Measurements from ENCODE around the gene DLL3. TPM values are rescaled to one million over a fixed set of nuclear protein-coding genes. Genes with fewer than 3 reads are reported as not detected.

DLL3 gene
- total RNA-seq, 1 experiment from 2014 or later = 2.7 TPM

GRCh38 chr19:39481676-39482075 lies 17.1 kb upstream of the DLL3 start:
- Mint-ChIP-seq H3K27ac (ENCODE audit: unreplicated experiment) (peak overlapping the region; percentile 81), H3K27me3 (ENCODE audit: insufficient read depth, unreplicated experiment) (no peaks in the 10 kb centered on the region), H3K4me3 (ENCODE audit: unreplicated experiment) (peak overlapping the region; percentile 92), H3K36me3 (ENCODE audit: insufficient read depth, unreplicated experiment) (peaks cover 74% of the 10 kb centered on the region), H3K9me3 (ENCODE audit: unreplicated experiment) (no peaks in the 10 kb centered on the region), H3K4me1 (ENCODE audit: low read depth, unreplicated experiment) (peaks cover 17% of the 10 kb centered on the region)
- POLR2A ChIA-PET = interaction anchor here (0.9 kb wide), 1 partner anchor 46 kb away, joined by 4 read pairs; the partner anchor contains the start of gene RPS16
- no peaks in the 10 kb centered on the region for H3K27me3 ChIP-seq (replicated peaks; ENCODE audit: control insufficient read depth, insufficient read depth, low read length)
- intact Hi-C loops (cut with micrococcal nuclease; ENCODE audit: unreplicated experiment) = loop anchor here (2.0 kb wide), 1 partner anchor 37 kb away; the partner anchor contains the start of gene SUPT5H
- H3K36me3 ChIP-seq (ENCODE audit: control insufficient read depth, insufficient read depth, low read length) = peaks cover 4% of the 10 kb centered on the region
- H3K4me1 ChIP-seq = 0 out of 2 replicates have a peak, but pooled peaks cover 5% of the 10 kb centered on the region
- no peak for TF ChIP-seq CTCF (IDR thresholded peaks at IDR 0.05; ENCODE audit: insufficient read depth in 1 of 2, low read depth in 1 of 2, low read length in 1 of 2, severe bottlenecking in 1 of 2, unreplicated experiment in 1 of 2)
- CTCF ChIA-PET = interaction anchor here (0.5 to 0.7 kb wide), 2 partner anchors 21 to 38 kb away, joined by 3 to 5 read pairs; no protein-coding TSS in a partner anchor
- peak overlapping the region; percentile 94 for H3K4me3 ChIP-seq (ENCODE audit: low read depth, low read length)
- no peaks in the 10 kb centered on the region for H3K9me3 ChIP-seq
- DNase-seq = no peak
- BruUV-seq (replicated peaks) = no TSS peak

GRCh38 chr19:39483141-39483540 lies 15.6 kb upstream of the DLL3 start:
- POLR2A ChIA-PET = interaction anchor here (0.6 kb wide), 1 partner anchor 57 kb away, joined by 3 read pairs; no protein-coding TSS in a partner anchor
- intact Hi-C loops (cut with micrococcal nuclease; ENCODE audit: unreplicated experiment) = no loop called here

DNA sequence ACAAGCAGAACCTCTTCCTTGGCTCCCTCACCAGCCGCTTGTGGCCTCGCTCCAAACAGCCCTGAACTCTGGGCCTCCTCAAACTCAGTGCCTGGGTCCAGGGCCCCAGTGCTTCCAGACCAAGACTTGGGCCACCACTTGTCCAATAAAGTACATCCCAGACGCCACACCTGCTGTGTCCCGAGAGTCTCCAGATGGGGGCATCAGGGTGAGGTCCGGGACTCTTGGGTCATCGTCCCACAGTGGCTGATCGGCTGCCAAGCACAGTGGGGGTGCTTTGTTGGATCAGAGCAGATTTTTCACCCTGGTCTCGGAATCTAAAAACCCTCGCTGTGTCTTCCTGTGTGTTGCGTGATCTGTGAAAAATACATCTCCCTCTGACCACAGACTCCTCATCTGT lies 9.0 kb upstream of the DLL3 start:
- Histone ChIP-seq H3K9me3 (no peaks in the 10 kb centered on the region), H3K27me3 (replicated peaks; ENCODE audit: control insufficient read depth, insufficient read depth, low read length) (no peaks in the 10 kb centered on the region), H3K4me3 (ENCODE audit: low read depth, low read length) (no peak overlapping the region), H3K4me1 (no peaks in the 10 kb centered on the region), H3K36me3 (ENCODE audit: control insufficient read depth, insufficient read depth, low read length) (peaks cover 2% of the 10 kb centered on the region)
- BruUV-seq (replicated peaks) = no TSS peak
- H3K4me1 Mint-ChIP-seq (ENCODE audit: low read depth, unreplicated experiment) = no peaks in the 10 kb centered on the region
- peaks cover 73% of the 10 kb centered on the region for H3K36me3 Mint-ChIP-seq (ENCODE audit: insufficient read depth, unreplicated experiment)
- H3K4me3 Mint-ChIP-seq (ENCODE audit: unreplicated experiment) = no peak overlapping the region
- no peaks in the 10 kb centered on the region for H3K27me3 Mint-ChIP-seq (ENCODE audit: insufficient read depth, unreplicated experiment)
- TF ChIP-seq CTCF (IDR thresholded peaks at IDR 0.05; ENCODE audit: insufficient read depth in 1 of 2, low read depth in 1 of 2, low read length in 1 of 2, severe bottlenecking in 1 of 2, unreplicated experiment in 1 of 2) = no peak
- ChIA-PET CTCF (no interaction called here), POLR2A (no interaction called here)
- intact Hi-C loops (cut with micrococcal nuclease; ENCODE audit: unreplicated experiment) = no loop called here
- no peak for DNase-seq
- no peaks in the 10 kb centered on the region for H3K9me3 Mint-ChIP-seq (ENCODE audit: unreplicated experiment)
- H3K27ac Mint-ChIP-seq (ENCODE audit: unreplicated experiment) = no peak overlapping the region

More at GRCh38 chr19:39483141-39483540, 15.6 kb upstream of the DLL3 start:
- Histone ChIP-seq H3K36me3 (ENCODE audit: control insufficient read depth, insufficient read depth, low read length) (peaks cover 4% of the 10 kb centered on the region), H3K9me3 (no peaks in the 10 kb centered on the region), H3K4me3 (ENCODE audit: low read depth, low read length) (no peak overlapping the region), H3K4me1 (0 out of 2 replicates have a peak, but pooled peaks cover 5% of the 10 kb centered on the region), H3K27me3 (replicated peaks; ENCODE audit: control insufficient read depth, insufficient read depth, low read length) (no peaks in the 10 kb centered on the region)
- TF ChIP-seq CTCF (IDR thresholded peaks at IDR 0.05; ENCODE audit: insufficient read depth in 1 of 2, low read depth in 1 of 2, low read length in 1 of 2, severe bottlenecking in 1 of 2, unreplicated experiment in 1 of 2) = no peak
- no peak overlapping the region for H3K27ac Mint-ChIP-seq (ENCODE audit: unreplicated experiment)
- peaks cover 76% of the 10 kb centered on the region for H3K36me3 Mint-ChIP-seq (ENCODE audit: insufficient read depth, unreplicated experiment)
- H3K4me1 Mint-ChIP-seq (ENCODE audit: low read depth, unreplicated experiment) = peaks cover 17% of the 10 kb centered on the region
- CTCF ChIA-PET = interaction anchor here (0.6 kb wide), 1 partner anchor 15 kb away, joined by 5 read pairs; no protein-coding TSS in a partner anchor
- no TSS peak for BruUV-seq (replicated peaks)
- DNase-seq = no peak
- H3K4me3 Mint-ChIP-seq (ENCODE audit: unreplicated experiment) = peak overlapping the region; percentile 92
- H3K27me3 Mint-ChIP-seq (ENCODE audit: insufficient read depth, unreplicated experiment) = no peaks in the 10 kb centered on the region
- H3K9me3 Mint-ChIP-seq (ENCODE audit: unreplicated experiment) = no peaks in the 10 kb centered on the region
